Smooth muscle cell of the brain vasculature (primary cell): ENCODE measurements around the gene EAF1.
A peak's percentile ranks its signal among the peaks of the same experiment; 100 is the strongest.
"Not testable (repeated sequence)": the region's sequence is repeated elsewhere in the genome, so short reads cannot be mapped to it uniquely, and the experiment has no call there.

Experiments
- DNase-seq: peaks from one replicate; pipeline ENCODE4 v3.0.0-alpha.2; 2012; ENCODE audit warnings: low read depth, low spot score

EAF1 gene

GRCh38 chr3:15427182-15427880, at the start of gene EAF1, which contains the start of gene METTL6:
EAF1 (plus strand) TSS chr3:15427598; CDS start chr3:15427780, 182 bp downstream.
METTL6 (minus strand) TSS chr3:15427544; CDS start chr3:15426511, 1,033 bp downstream.
- peak; percentile 41 for DNase-seq

DNA sequence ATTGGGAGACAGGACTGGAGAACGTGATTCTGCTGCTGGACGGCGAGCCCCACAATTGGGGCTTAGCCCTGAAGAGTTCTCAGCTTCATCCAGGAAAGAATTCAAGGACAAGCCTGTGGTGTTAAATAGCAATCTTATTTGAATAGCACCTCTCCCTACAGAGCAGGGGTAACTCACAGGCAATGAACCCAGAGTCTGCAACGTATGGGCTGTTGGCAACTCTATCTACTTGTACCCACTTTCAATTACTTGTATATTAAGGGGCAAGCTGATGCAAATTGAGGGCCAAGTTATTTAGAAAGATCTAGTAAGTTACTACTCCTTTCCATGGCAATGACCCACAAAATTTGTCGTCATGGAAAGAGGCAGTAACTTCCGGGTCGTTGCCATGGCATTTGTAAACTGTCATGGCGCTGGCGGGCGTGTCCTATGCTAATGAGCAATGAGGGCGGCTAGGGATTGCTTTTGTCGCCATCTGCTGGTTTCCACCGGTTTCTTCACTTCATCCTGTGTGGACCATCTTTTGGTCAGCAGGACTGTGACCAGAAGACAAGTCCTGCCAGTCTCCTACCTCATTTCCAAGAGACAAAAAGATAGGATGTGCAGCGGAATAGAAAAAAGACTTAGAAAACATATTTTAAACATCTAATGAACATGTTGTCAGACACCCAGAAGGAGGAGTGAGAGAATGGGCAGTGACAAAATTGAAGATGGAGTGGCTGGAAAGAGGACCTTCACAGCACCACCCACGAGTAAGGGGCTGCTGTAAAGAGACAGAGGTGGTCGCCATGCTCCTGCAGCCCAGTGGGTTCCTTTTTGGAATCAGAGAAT, 49.2 kb upstream of the EAF1 start:
- DNase-seq: peak; percentile 90

DNA sequence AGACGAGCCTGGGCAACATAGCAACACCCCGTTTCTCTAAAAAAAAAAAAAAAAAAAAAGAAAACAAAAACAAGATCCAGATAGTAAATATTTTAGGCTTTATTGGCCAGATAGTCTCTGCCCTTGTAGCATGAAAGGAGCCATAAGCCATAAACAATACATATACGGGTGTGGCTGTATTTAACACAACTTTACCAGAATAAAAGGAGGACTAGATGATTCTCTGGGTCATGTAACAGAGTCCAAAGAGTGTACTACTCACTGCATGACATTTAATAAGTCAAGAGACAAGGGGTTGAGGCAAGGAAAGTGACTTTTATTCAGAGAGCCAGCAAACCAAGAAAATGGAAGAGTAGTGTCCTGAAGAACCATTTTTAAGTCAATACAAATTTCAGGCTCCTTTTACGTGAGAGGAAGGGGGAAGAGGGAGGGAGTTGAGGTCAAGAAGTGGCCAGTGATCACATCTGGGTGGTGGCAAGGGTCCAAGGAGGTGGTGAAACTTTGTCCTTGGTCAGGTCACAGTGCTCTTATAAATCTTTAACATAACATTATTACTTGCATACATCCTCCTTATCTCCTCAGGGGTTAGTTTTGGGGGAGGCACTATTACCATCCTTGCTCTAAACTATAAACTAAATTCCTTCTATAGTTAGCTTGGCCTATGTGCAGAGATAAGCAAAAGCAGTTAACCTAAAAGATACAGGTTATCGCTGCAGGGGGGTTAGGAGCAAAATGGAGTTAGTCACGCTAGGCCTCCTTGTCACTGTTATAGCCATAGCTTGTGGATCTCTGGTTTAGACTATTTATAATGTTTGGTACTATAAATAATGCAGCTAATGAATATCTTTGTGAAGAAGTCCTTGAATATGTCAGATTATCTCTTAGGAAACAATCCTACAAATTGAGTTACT, 46.2 kb upstream of the EAF1 start:
- DNase-seq: no peak

GRCh38 chr3:15382405-15382923, 44.9 kb upstream of the EAF1 start:
- DNase-seq: no peak

GRCh38 chr3:15384510-15385237, 42.7 kb upstream of the EAF1 start:
- DNase-seq: no peak

DNA sequence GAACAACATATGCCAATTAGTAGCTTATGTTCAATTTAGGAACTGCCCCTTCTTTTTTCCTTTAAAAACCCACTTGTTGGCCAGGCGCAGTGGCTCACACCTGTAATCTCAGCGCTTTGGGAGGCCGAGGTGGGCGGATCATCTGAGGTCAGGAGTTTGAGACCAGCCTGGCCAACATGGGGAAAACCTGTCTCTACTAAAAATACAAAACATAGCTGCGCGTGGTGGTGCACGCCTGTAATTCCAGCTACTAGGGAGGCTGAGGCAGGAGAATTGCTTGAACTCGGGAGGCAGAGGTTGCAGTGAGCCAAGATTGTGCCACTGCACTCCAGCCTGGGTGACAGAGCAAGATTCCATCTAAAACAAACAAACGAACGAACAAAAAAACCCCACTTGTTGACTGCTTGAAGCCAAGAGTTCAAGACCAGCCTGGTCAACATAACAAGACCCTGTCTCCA, 42.1 kb upstream of the EAF1 start:
- not testable (repeated sequence) for DNase-seq

- DNase-seq: no peak
Observed at GRCh38 chr3:15385901-15386653, 41.3 kb upstream of the EAF1 start.

DNA sequence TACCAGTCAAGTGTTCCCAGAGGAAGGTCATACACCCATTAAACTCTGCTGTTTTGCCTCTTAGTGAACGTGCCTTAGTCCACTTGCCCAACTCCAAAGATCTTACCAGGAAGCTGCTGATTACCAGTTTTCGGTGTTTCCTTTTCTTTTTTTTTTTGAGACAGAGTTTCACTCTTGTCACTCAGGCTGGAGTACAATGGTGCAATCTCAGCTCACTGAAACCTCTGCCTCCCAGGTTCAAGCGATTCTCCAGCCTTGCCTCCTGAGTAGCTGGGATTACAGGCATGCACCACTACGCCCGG, 40.8 kb upstream of the EAF1 start:
- not testable (repeated sequence) for DNase-seq

GRCh38 chr3:15387171-15387581, 40.2 kb upstream of the EAF1 start:
- no peak for DNase-seq

DNA sequence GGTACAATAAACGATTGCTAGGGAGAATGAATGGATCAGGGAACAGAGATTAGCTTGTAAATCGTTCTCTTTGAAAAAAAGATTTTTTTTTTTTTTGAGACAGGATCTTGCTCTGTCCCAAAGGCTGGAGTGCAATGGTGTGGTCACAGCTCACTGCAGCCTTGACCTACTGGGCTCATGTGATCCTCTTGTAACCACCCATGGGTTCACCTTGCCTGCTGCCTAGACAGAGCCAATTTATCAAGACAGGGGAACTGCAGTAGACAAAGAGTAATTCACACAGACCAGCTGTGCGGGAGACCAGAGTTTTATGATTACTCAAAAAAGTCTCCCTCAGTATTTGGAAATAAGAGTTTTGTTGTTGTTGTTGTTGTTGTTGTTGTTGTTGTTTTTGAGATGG, 39.7 kb upstream of the EAF1 start:
- no peak for DNase-seq

DNA sequence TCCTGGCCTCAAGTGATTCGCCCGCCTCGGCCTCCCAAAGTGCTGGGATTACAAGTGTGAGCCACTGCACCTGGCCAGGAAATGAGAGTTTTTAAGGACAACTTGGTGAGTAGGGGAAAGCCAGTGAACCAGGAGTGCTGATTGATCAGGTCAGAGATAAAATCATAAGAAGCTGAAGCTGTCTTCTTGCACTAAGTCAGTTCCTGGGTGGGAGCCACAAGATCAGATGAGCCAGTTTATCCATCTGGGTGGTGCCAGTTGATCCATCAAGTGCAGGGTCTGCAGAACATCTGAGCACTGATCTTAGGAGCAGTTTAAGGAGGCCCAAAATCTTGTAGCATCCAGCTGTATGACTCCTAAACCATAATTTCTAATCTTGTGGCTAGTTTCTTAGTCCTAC, 39.1 kb upstream of the EAF1 start:
- not testable (repeated sequence) for DNase-seq

DNA sequence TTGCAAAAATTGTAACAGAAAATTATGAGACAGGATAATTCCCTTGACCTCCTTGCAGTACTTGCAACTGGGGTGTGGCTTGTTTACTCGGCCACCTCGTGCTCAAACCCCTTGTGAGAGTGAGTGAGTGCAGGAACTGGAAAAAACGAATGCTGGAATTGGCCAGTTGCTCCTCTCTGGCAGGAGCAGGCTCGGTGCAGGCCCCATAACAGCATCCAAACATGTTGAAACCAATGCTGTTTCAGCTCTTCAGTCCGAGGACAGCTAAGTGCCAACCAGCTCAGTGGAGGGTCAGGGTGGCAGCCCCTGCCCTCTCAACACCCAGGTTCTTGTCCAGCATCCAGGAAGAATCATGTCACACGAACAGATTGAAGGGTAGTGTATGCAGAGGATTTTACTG, 36.9 kb upstream of the EAF1 start:
- no peak for DNase-seq

- DNase-seq: no peak
Observed at GRCh38 chr3:15391007-15391406, 36.4 kb upstream of the EAF1 start.

DNA sequence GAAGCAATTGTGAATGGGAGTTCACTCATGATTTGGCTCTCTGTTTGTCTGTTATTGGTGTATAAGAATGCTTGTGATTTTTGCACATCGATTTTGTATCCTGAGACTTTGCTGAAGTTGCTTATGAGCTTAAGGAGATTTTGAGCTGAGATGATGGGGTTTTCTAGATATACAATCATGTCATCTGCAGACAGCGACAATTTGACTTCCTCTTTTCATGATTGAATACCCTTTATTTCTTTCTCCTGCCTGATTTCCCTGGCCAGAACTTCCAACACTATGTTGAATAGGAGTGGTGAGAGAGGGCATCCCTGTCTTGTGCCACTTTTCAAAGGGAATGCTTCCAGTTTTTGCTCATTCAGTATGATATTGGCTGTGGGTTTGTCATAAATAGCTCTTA, 34.1 kb upstream of the EAF1 start:
- not testable (repeated sequence) for DNase-seq

- DNase-seq: not testable (repeated sequence)
Observed at GRCh38 chr3:15398731-15399133, 28.7 kb upstream of the EAF1 start.

DNA sequence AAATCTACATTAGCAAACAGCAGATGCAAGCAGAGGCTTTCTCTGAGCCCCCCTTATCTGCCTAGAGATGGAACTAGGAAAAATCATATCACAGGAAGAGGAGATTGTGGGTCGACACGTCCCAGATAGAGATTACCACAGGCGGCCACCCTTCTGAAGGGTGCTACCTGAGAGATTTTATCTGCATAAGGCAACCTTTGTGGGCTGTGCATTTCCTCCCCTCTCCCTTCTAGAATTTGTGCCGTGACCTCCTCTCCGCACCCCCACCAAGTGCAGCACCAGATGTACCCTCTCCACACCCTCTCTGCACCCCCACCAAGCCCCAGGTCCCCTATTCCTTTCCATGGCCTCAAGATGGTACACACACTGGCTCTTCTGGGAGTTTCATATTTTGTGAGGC, 27.4 kb upstream of the EAF1 start:
- no peak for DNase-seq

DNA sequence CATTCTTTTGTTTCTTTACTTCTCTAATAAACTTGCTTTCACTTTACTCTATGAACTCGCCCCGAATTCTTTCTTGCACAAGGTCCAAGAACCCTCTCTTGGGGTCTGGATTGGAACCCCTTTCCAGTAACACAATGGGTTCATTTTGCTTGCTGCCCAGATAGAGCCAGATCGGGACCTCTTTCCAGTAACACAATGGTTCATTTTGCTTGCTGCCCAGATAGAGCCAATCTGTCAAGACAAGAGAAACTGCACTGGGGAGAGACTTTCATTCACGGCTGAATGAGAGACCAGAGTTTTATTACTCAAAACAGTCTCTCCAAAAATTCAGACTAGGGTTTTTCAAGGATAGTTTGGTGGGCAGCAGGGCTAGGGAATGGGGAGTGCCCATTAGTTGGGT, 25.5 kb upstream of the EAF1 start:
- no peak for DNase-seq

- DNase-seq: no peak
Observed at GRCh38 chr3:15403495-15403894, 23.9 kb upstream of the EAF1 start.

GRCh38 chr3:15403965-15404364, 23.4 kb upstream of the EAF1 start:
- no peak for DNase-seq

DNA sequence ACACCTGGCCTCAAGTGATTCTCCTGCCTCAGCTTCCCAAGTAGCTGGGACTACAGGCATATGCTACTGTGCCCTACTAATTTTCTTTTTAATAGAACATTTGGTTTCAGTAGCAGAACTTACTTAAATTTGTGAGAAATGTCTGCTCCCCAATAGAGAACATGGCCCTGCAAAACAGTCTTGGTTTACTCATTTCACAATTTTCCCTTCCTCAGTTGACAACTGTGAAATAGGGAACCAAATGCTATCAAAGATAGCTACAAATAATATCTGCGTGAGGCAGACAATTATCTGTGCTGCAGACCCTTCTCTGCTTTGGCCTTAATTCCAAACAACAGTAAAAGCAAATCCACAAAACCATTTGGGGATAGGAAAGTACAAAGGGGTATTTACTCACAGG, 22.6 kb upstream of the EAF1 start:
- no peak for DNase-seq
